Loucy (cell line): Measurements from ENCODE around the gene MAP3K10.

Experiments
- H2AFZ ChIP-seq: fragments of 200-600 bp; sonication (generic); 2 replicates; pipeline ENCODE4 v1.6.0; 2016; ENCODE audit warnings: antibody characterized with exemption, mild to moderate bottlenecking, low read length, moderate library complexity
- H3F3A ChIP-seq: fragments of 200-600 bp; 2 replicates; pipeline ENCODE4 v1.6.0; 2016; ENCODE audit warnings: antibody characterized with exemption, low read depth, mild to moderate bottlenecking
- H3K27me3 ChIP-seq: fragments of 200-600 bp; sonication (generic); 2 replicates; pipeline ENCODE4 v1.6.1; 2014; ENCODE audit warnings: low read length, mild to moderate bottlenecking; ENCODE audit not compliant: insufficient read depth, poor library complexity, severe bottlenecking
- H3K36me3 ChIP-seq: fragments of 200-600 bp; sonication (generic); 2 replicates; pipeline ENCODE4 v1.6.1; 2016; ENCODE audit warnings: low read length; ENCODE audit not compliant: insufficient read depth
- H3K4me1 ChIP-seq: fragments of 200-600 bp; sonication (generic); 2 replicates; pipeline ENCODE4 v1.5.1; 2014; ENCODE audit warnings: low read length, mild to moderate bottlenecking; ENCODE audit not compliant: insufficient read depth, poor library complexity, severe bottlenecking
- H3K4me2 ChIP-seq: fragments of 200-600 bp; sonication (generic); 2 replicates; pipeline ENCODE4 v1.6.0; 2014; ENCODE audit warnings: antibody characterized with exemption, low read length, low read depth, mild to moderate bottlenecking; ENCODE audit not compliant: poor library complexity, severe bottlenecking
- H3K4me3 ChIP-seq: fragments of 200-600 bp; sonication (generic); 2 replicates; pipeline ENCODE4 v1.5.1; 2014; ENCODE audit warnings: low read length, mild to moderate bottlenecking, mixed read lengths; ENCODE audit not compliant: poor library complexity, severe bottlenecking
- H3K79me2 ChIP-seq: fragments of 200-600 bp; sonication (generic); 2 replicates; pipeline ENCODE4 v1.6.1; 2014; ENCODE audit warnings: low read length; ENCODE audit not compliant: insufficient read depth
- H3K9ac ChIP-seq: fragments of 200-600 bp; sonication (generic); 2 replicates; pipeline ENCODE4 v1.6.0; 2014; ENCODE audit warnings: mild to moderate bottlenecking, low read depth, low read length, moderate library complexity; ENCODE audit not compliant: poor library complexity, severe bottlenecking
- H3K9me2 ChIP-seq: fragments of 200-600 bp; sonication (generic); replicated peaks from 2 replicates; pipeline ENCODE4 v1.6.1; 2016; ENCODE audit warnings: low read depth, low read length, mixed read lengths
- H3K9me3 ChIP-seq: fragments of 200-600 bp; sonication (generic); 2 replicates; pipeline ENCODE4 v1.6.1; 2014; ENCODE audit warnings: mild to moderate bottlenecking, antibody characterized with exemption, low read length, low read depth; ENCODE audit not compliant: insufficient read depth
- H4K20me1 ChIP-seq: fragments of 200-600 bp; sonication (generic); 2 replicates; pipeline ENCODE4 v1.6.0; 2014; ENCODE audit warnings: antibody characterized with exemption, low read length, mild to moderate bottlenecking; ENCODE audit not compliant: insufficient read depth, poor library complexity, severe bottlenecking
- EZH2phosphoT487 ChIP-seq: fragments of 200-600 bp; IDR thresholded peaks from 2 replicates; pipeline ENCODE4 v1.6.1; 2018; ENCODE audit warnings: antibody characterized with exemption, mild to moderate bottlenecking, moderate library complexity, borderline replicate concordance
- TF ChIP-seq, protein P1 (sequence below): fragments of 200-600 bp; sonication (generic); conservative IDR thresholded peaks from 2 replicates; pipeline ENCODE4 v1.5.1; 2014; ENCODE audit warnings: mild to moderate bottlenecking, antibody characterized with exemption, low read length

The MAP3K10 gene

GRCh38 chr19:40178756-40179155 is 12.5 kb upstream of the MAP3K10 start:
- Histone ChIP-seq H3K9ac (no peak overlapping the region), H3K9me2 (no peaks in the 10 kb centered on the region), H3K27me3 (no peaks in the 10 kb centered on the region), H3F3A (no peaks in the 10 kb centered on the region), H2AFZ (no peak overlapping the region), H3K79me2 (no peaks in the 10 kb centered on the region), H4K20me1 (no peaks in the 10 kb centered on the region), H3K9me3 (no peaks in the 10 kb centered on the region), H3K4me2 (no peak overlapping the region), H3K36me3 (no peaks in the 10 kb centered on the region), H3K4me3 (no peak overlapping the region), H3K4me1 (no peaks in the 10 kb centered on the region)
- TF ChIP-seq, protein P1, sequence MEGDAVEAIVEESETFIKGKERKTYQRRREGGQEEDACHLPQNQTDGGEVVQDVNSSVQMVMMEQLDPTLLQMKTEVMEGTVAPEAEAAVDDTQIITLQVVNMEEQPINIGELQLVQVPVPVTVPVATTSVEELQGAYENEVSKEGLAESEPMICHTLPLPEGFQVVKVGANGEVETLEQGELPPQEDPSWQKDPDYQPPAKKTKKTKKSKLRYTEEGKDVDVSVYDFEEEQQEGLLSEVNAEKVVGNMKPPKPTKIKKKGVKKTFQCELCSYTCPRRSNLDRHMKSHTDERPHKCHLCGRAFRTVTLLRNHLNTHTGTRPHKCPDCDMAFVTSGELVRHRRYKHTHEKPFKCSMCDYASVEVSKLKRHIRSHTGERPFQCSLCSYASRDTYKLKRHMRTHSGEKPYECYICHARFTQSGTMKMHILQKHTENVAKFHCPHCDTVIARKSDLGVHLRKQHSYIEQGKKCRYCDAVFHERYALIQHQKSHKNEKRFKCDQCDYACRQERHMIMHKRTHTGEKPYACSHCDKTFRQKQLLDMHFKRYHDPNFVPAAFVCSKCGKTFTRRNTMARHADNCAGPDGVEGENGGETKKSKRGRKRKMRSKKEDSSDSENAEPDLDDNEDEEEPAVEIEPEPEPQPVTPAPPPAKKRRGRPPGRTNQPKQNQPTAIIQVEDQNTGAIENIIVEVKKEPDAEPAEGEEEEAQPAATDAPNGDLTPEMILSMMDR: no peak
- no peak for TF ChIP-seq EZH2phosphoT487

- Histone ChIP-seq H3K79me2 (no peaks in the 10 kb centered on the region), H3K36me3 (no peaks in the 10 kb centered on the region), H4K20me1 (no peaks in the 10 kb centered on the region), H3F3A (no peaks in the 10 kb centered on the region), H2AFZ (no peak overlapping the region), H3K9me3 (no peaks in the 10 kb centered on the region), H3K4me1 (no peaks in the 10 kb centered on the region), H3K4me2 (no peak overlapping the region), H3K27me3 (no peaks in the 10 kb centered on the region), H3K9me2 (no peaks in the 10 kb centered on the region), H3K4me3 (no peak overlapping the region), H3K9ac (no peak overlapping the region)
- TF ChIP-seq, protein P1: no peak
- no peak for TF ChIP-seq EZH2phosphoT487
Observed at GRCh38 chr19:40184273-40184672, 7.0 kb upstream of the MAP3K10 start.

DNA sequence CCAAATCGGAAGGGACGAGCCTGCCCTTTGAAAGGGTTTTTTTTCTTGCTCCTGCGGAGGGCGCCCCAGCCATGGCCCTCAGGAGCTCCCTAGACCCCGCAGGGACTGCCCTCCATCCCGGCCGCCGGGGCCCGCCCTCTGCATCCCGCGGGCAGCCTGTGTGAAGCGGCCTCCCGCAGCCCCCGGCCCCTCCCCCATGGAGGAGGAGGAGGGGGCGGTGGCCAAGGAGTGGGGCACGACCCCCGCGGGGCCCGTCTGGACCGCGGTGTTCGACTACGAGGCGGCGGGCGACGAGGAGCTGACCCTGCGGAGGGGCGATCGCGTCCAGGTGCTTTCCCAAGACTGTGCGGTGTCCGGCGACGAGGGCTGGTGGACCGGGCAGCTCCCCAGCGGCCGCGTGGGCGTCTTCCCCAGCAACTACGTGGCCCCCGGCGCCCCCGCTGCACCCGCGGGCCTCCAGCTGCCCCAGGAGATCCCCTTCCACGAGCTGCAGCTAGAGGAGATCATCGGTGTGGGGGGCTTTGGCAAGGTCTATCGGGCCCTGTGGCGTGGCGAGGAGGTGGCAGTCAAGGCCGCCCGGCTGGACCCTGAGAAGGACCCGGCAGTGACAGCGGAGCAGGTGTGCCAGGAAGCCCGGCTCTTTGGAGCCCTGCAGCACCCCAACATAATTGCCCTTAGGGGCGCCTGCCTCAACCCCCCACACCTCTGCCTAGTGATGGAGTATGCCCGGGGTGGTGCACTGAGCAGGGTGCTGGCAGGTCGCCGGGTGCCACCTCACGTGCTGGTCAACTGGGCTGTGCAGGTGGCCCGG is 815 bp downstream of the MAP3K10 start:
- Histone ChIP-seq H2AFZ (peak overlapping the region; percentile 75; the same call in 1 of the 2 replicates), H3K9me2 (no peaks in the 10 kb centered on the region)
- no peak for TF ChIP-seq EZH2phosphoT487
- TF ChIP-seq, protein P1: no peak

More for the DNA sequence above, 815 bp downstream of the MAP3K10 start:
- no peaks in the 10 kb centered on the region for H4K20me1 ChIP-seq
- H3F3A ChIP-seq: no peaks in the 10 kb centered on the region
- no peaks in the 10 kb centered on the region; the same call in 1 of the 2 replicates for H3K79me2 ChIP-seq
- no peaks in the 10 kb centered on the region for H3K27me3 ChIP-seq
- no peaks in the 10 kb centered on the region for H3K36me3 ChIP-seq
- peak overlapping the region; percentile 90 for H3K4me2 ChIP-seq
- peak overlapping the region; percentile 66 for H3K9ac ChIP-seq
- H3K9me3 ChIP-seq: no peaks in the 10 kb centered on the region
- H3K4me1 ChIP-seq: peaks cover 14% of the 10 kb centered on the region
- peak overlapping the region; percentile 95 for H3K4me3 ChIP-seq
